Suppressor macrophage treated with lipopolysaccharide for 4 hours (primary cell): ENCODE data around the gene B4GALT2.
A peak's percentile ranks its signal among the peaks of the same experiment; 100 is the strongest.

Source experiments
- DNase-seq: peaks from one replicate; pipeline ENCODE4 v3.0.0-alpha.2; 2020

The B4GALT2 gene

GRCh38 chr1:43990271-43991199 is 11.5 kb downstream of the B4GALT2 start:
- no peak for DNase-seq

- no peak for DNase-seq
These were observed 12.1 kb downstream of the B4GALT2 start for GRCh38 chr1:43991200-43991475.

- peak; percentile 80 for DNase-seq
These were observed 12.6 kb downstream of the B4GALT2 start, which contains the start of gene CCDC24 for GRCh38 chr1:43991476-43992231. Gene CCDC24 (plus strand): TSS chr1:43991599. CDS start chr1:43991879, 280 bp downstream.

GRCh38 chr1:43992232-43992995 is 13.4 kb downstream of the B4GALT2 start:
- DNase-seq = no peak

- no peak for DNase-seq
These were observed 14.3 kb downstream of the B4GALT2 start for GRCh38 chr1:43993206-43993914.

GRCh38 chr1:43994071-43994470 is 15.1 kb downstream of the B4GALT2 start:
- DNase-seq = no peak

- peak; percentile 10 for DNase-seq
These were observed 16.1 kb downstream of the B4GALT2 start for GRCh38 chr1:43994794-43995790.

GRCh38 chr1:43995984-43996732 is 17.1 kb downstream of the B4GALT2 start:
- DNase-seq = no peak

- DNase-seq = no peak
These were observed 17.7 kb downstream of the B4GALT2 start for GRCh38 chr1:43996733-43997115.

- no peak for DNase-seq
These were observed 18.4 kb downstream of the B4GALT2 start for GRCh38 chr1:43997295-43997999.

GRCh38 chr1:43998000-43998378 is 19.0 kb downstream of the B4GALT2 start:
- no peak for DNase-seq

GRCh38 chr1:43999455-43999854 is 20.4 kb downstream of the B4GALT2 start:
- no peak for DNase-seq

GRCh38 chr1:44000122-44000665 is 21.2 kb downstream of the B4GALT2 start:
- DNase-seq = no peak

- no peak for DNase-seq
These were observed 23.2 kb downstream of the B4GALT2 start for GRCh38 chr1:44002165-44002564.

GRCh38 chr1:44002606-44003157 is 23.7 kb downstream of the B4GALT2 start:
- no peak for DNase-seq

- no peak for DNase-seq
These were observed 29.2 kb downstream of the B4GALT2 start for GRCh38 chr1:44008259-44008658.

- no peak for DNase-seq
These were observed 32.0 kb downstream of the B4GALT2 start for GRCh38 chr1:44010935-44011471.

- DNase-seq = no peak
These were observed 33.4 kb downstream of the B4GALT2 start for GRCh38 chr1:44012404-44012803.
